Germinal center (tissue), 1 donor: ENCODE results near the gene C6orf141.
"Not testable (repeated sequence)": the region's sequence is repeated elsewhere in the genome, so short reads cannot be mapped to it uniquely, and the experiment has no call there.

Source experiments
- DNase-seq: peaks from one replicate; pipeline ENCODE4 v3.0.0; 2012; ENCODE audit warnings: mixed read lengths, low spot score

The C6orf141 gene

GRCh38 chr6:49579649-49580048, 29.2 kb downstream of the C6orf141 start:
- no peak for DNase-seq

GRCh38 chr6:49582529-49582928, 32.1 kb downstream of the C6orf141 start:
- no peak for DNase-seq

- not testable (repeated sequence) for DNase-seq
These were observed 36.8 kb downstream of the C6orf141 start for GRCh38 chr6:49587262-49587661.
